ENCODE data around the gene FGD6. TPM values are rescaled to one million over a fixed set of nuclear protein-coding genes. Genes with fewer than 3 reads are reported as not detected.

Gene FGD6
- total and polyA plus RNA-seq, 7 donors, result 4.2 to 56.6 (median 40.2) TPM

DNA sequence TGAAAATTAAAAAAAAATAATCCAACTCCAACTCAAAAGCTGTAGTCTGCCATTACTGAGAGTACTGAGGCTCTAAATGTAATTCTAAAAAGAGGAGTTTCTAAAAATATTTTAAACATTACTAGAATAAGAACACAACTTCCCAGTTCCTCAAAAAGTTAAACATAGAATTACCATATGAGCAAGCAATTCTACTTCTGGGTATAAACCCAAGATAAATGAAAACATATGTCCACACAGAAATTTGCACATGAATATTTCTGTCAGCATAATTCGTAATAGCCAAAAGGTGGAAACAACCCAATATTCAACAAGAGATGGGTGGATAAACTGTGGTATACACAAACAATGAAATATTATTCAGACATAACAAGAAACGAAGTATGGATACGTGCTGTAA, 128.9 kb downstream of the FGD6 start:
- Histone ChIP-seq H3K27me3 (no peaks in the 10 kb centered on the region), H3K27ac (no peak overlapping the region), H3K4me1 (peaks cover 0 to 16% (median 14%) of the 10 kb centered on the region in 4 donors), H3K9me3 (no peaks in the 10 kb centered on the region), H3K4me3 (no peak overlapping the region), H3K36me3 (peaks cover 0 to 55% (median 16%) of the 10 kb centered on the region in 4 donors)
- intact Hi-C loops (cut with DNase I), result no loop called here
- TF ChIP-seq POLR2A (IDR thresholded peaks at IDR 0.05), result no peak
- no peak for TF ChIP-seq POLR2AphosphoS5 (IDR thresholded peaks at IDR 0.05)
- no peak for TF ChIP-seq EP300 (IDR thresholded peaks at IDR 0.05)
- TF ChIP-seq, protein P1, sequence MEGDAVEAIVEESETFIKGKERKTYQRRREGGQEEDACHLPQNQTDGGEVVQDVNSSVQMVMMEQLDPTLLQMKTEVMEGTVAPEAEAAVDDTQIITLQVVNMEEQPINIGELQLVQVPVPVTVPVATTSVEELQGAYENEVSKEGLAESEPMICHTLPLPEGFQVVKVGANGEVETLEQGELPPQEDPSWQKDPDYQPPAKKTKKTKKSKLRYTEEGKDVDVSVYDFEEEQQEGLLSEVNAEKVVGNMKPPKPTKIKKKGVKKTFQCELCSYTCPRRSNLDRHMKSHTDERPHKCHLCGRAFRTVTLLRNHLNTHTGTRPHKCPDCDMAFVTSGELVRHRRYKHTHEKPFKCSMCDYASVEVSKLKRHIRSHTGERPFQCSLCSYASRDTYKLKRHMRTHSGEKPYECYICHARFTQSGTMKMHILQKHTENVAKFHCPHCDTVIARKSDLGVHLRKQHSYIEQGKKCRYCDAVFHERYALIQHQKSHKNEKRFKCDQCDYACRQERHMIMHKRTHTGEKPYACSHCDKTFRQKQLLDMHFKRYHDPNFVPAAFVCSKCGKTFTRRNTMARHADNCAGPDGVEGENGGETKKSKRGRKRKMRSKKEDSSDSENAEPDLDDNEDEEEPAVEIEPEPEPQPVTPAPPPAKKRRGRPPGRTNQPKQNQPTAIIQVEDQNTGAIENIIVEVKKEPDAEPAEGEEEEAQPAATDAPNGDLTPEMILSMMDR (IDR thresholded peaks at IDR 0.05), result no peak
- DNase-seq, result no peak
- 87 to 94% methylated on average over 3 of the region's 3 CpGs for WGBS, 2 donors

DNA sequence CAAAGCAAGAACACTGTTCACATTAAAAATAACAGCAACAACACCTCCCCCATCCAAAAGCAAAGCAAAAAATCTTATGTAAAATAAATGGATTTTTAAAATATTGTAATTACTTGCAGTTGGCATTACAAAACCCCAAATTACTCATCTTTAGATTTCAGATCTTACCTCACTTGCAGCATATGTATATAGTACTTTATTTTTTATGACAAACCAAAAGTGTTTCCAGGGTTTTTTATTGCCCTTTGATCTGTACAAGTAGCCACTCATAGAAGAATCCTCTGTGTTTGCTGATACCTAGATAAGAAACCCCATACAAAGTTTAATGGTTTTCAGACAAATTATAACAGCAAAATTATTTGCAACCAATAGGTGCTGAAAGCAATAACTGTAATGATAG, 131.7 kb downstream of the FGD6 start:
- Histone ChIP-seq H3K9me3 (no peaks in the 10 kb centered on the region), H3K27ac (peak overlapping the region in 1 of 4 donors; percentile 79), H3K36me3 (peaks cover 0 to 27% (median 3%) of the 10 kb centered on the region in 4 donors), H3K4me1 (peaks cover 0 to 20% (median 17%) of the 10 kb centered on the region in 4 donors), H3K27me3 (no peaks in the 10 kb centered on the region), H3K4me3 (no peak overlapping the region)
- intact Hi-C loops (cut with DNase I), result no loop called here
- no peak for TF ChIP-seq POLR2A (IDR thresholded peaks at IDR 0.05)
- no peak for TF ChIP-seq EP300 (IDR thresholded peaks at IDR 0.05)
- TF ChIP-seq, protein P1 (IDR thresholded peaks at IDR 0.05), result no peak
- DNase-seq, result no peak

DNA sequence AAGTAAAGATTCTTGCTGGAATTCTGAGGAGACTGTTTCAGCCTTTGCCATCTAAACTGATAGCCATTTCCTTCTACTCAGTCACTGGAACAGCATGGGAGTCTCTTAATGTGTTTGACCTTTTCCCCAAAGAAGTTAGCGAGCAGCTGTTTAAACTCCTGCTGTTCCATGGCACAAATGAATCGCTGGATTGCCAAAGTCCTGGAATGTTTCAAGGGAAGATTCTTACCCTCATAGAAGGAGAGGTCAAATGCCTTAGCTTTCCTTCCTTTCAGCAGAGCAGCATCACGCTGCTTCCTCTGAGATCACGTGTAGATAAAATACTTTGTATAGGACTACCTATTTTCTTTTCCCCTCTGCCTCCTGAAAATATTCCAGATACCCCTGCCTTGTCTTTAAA, 133.3 kb downstream of the FGD6 start:
- H3K9me3 ChIP-seq, result no peaks in the 10 kb centered on the region
- TF ChIP-seq POLR2AphosphoS5 (IDR thresholded peaks at IDR 0.05) (peak; percentile 37 to 90 (median 82)), EP300 (IDR thresholded peaks at IDR 0.05) (peak in 1 of 4 donors; percentile 74)
- TF ChIP-seq, protein P1 (IDR thresholded peaks at IDR 0.05), result no peak
- DNase-seq, result peak; percentile 70
- H3K4me1 ChIP-seq, result peaks cover 0 to 20% (median 17%) of the 10 kb centered on the region in 4 donors
- H3K27me3 ChIP-seq, result no peaks in the 10 kb centered on the region
- H3K36me3 ChIP-seq, result peaks cover 0 to 10% (median under 1%) of the 10 kb centered on the region in 4 donors
- H3K4me3 ChIP-seq, result no peak overlapping the region
- H3K27ac ChIP-seq, result peak overlapping the region; percentile 43 to 79 (median 73)
- 10 to 39% methylated on average over 4 of the region's 4 CpGs for WGBS, 2 donors
- intact Hi-C loops (cut with DNase I), result no loop called here

DNA sequence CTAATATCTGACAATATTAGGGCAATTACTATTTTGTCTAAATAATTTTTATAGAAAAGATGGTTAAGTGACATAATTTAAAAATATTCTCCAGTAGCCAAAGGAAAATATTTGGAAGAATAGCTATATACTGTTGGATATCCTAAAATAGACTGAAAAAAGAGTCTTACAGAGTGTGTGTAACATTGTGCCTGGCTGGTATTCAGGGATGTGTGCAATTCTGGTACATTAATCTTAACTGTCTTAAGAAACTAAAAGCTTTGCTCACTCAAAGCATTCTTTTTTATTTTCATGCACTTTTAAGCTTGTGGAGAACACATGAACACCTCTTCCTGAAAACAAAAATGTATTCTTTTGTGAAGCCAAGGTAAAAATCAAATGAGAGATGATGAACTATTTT, 133.8 kb downstream of the FGD6 start:
- H3K4me3 ChIP-seq, result no peak overlapping the region
- DNase-seq, result no peak
- no peaks in the 10 kb centered on the region for H3K9me3 ChIP-seq
- intact Hi-C loops (cut with DNase I), result no loop called here
- TF ChIP-seq, protein P1 (IDR thresholded peaks at IDR 0.05), result no peak
- TF ChIP-seq POLR2AphosphoS5 (IDR thresholded peaks at IDR 0.05) (no peak), EP300 (IDR thresholded peaks at IDR 0.05) (no peak), POLR2A (IDR thresholded peaks at IDR 0.05) (no peak)
- peak overlapping the region; percentile 43 to 79 (median 73) for H3K27ac ChIP-seq
- H3K27me3 ChIP-seq, result no peaks in the 10 kb centered on the region
- H3K4me1 ChIP-seq, result peaks cover 0 to 20% (median 17%) of the 10 kb centered on the region in 4 donors
- peaks cover 0 to 6% (median 0%) of the 10 kb centered on the region in 4 donors for H3K36me3 ChIP-seq

DNA sequence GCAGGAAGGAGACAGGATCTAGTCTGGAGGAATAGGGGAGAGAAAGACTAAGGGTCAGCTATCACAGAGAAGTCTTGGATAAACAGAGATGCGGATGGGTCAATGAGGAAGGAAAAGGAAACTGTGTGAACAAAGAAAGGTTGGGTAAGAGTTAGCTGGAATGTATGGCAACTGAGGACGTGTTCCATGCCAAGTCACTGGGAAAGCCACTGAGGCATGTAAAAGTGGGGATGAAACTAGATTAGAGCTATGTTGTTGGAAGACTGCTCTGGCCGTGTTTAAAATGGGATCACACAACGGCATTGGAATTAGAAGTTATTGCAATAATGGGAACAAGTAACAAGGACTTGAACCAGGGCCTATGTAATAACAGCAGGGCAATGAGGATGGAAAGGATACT, 139.9 kb downstream of the FGD6 start:
- no peak for DNase-seq
- no peaks in the 10 kb centered on the region for H3K36me3 ChIP-seq
- no peak for TF ChIP-seq EP300 (IDR thresholded peaks at IDR 0.05)
- TF ChIP-seq, protein P1 (IDR thresholded peaks at IDR 0.05), result no peak
- TF ChIP-seq POLR2A (IDR thresholded peaks at IDR 0.05), result no peak
- no peak for TF ChIP-seq POLR2AphosphoS5 (IDR thresholded peaks at IDR 0.05)
- peak overlapping the region in 1 of 4 donors; percentile 18 for H3K27ac ChIP-seq
- 89 to 91% methylated on average over 4 of the region's 4 CpGs for WGBS, 2 donors
- H3K4me3 ChIP-seq, result no peak overlapping the region
- intact Hi-C loops (cut with DNase I), result no loop called here
- no peaks in the 10 kb centered on the region for H3K27me3 ChIP-seq
- H3K9me3 ChIP-seq, result no peaks in the 10 kb centered on the region
- peaks cover 0 to 18% (median 15%) of the 10 kb centered on the region in 4 donors for H3K4me1 ChIP-seq

Measured in sigmoid colon (tissue), 7 donors.